ENCODE data around the gene VGLL4. TPM values are rescaled to one million over a fixed set of nuclear protein-coding genes. Genes with fewer than 3 reads are reported as not detected.

Gene VGLL4
- total RNA-seq, 1 experiment from 2014 or later: 66.5 TPM

GRCh38 chr3:11552289-11553264, 91.1 kb downstream of the VGLL4 start:
- no peak for DNase-seq (ENCODE audit: low read depth)

DNA sequence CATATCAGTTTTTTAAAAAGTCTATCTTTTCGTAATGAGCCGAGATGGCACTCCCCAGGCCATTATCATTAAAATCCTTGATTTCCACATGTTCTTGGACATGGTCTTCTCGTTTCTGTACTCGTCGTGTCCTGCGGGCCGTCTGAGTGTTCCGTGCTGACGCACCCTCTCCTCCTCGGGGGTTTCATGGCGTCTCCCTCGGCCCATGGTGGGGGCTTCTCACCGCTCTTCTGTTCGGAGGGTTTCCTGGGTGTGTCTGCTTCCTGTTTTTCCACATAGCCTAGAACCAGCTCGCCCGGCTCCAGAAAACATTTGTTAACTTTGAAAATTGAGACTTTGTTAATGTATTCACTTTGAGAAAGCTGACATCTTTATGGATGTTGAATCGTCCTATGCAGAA, 92.7 kb downstream of the VGLL4 start:
- DNase-seq (ENCODE audit: low read depth): no peak

- no peak for DNase-seq (ENCODE audit: low read depth)
Measured at GRCh38 chr3:11549580-11550140, 94.1 kb downstream of the VGLL4 start.

- DNase-seq (ENCODE audit: low read depth): peak; percentile 83
Measured at GRCh38 chr3:11548721-11549131, 95.0 kb downstream of the VGLL4 start.

GRCh38 chr3:11547498-11547897, 96.2 kb downstream of the VGLL4 start:
- DNase-seq (ENCODE audit: low read depth): no peak

GRCh38 chr3:11546657-11547302, 96.9 kb downstream of the VGLL4 start:
- DNase-seq (ENCODE audit: low read depth): no peak

- DNase-seq (ENCODE audit: low read depth): no peak
Measured at GRCh38 chr3:11545186-11545851, 98.4 kb downstream of the VGLL4 start.

GRCh38 chr3:11544412-11545181, 99.1 kb downstream of the VGLL4 start:
- DNase-seq (ENCODE audit: low read depth): peak; percentile 83

- no peak for DNase-seq (ENCODE audit: low read depth)
Measured at GRCh38 chr3:11543948-11544387, 99.7 kb downstream of the VGLL4 start.

- no peak for DNase-seq (ENCODE audit: low read depth)
Measured at GRCh38 chr3:11543141-11543947, 100.4 kb downstream of the VGLL4 start.

GRCh38 chr3:11542551-11542950, 101.2 kb downstream of the VGLL4 start:
- DNase-seq (ENCODE audit: low read depth): no peak

GRCh38 chr3:11541321-11542303, 102.1 kb downstream of the VGLL4 start:
- no peak for DNase-seq (ENCODE audit: low read depth)

GRCh38 chr3:11539677-11540076, 104.0 kb downstream of the VGLL4 start:
- DNase-seq (ENCODE audit: low read depth): no peak

- no peak for DNase-seq (ENCODE audit: low read depth)
Measured at GRCh38 chr3:11539218-11539617, 104.5 kb downstream of the VGLL4 start.

DNA sequence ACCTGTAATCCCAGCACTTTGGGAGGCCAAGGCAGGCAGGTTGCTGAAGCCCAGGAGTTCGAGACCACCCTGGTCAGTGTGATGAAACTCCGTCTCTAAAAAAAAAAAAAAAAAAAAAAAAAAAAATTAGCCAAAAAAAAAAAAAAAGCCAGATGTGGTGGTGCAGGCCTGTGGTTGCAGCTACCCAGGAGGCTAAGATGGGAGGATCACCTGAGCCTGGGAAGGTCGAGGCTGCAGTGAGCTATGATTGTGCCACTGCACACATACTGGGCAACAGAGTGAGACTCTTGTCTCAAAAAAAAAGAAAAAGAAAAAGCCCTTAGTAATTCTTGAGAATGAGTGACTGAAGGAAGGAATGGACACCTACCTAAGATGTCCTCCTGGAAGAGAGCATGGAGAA, 105.1 kb downstream of the VGLL4 start:
- no peak for DNase-seq (ENCODE audit: low read depth)

DNA sequence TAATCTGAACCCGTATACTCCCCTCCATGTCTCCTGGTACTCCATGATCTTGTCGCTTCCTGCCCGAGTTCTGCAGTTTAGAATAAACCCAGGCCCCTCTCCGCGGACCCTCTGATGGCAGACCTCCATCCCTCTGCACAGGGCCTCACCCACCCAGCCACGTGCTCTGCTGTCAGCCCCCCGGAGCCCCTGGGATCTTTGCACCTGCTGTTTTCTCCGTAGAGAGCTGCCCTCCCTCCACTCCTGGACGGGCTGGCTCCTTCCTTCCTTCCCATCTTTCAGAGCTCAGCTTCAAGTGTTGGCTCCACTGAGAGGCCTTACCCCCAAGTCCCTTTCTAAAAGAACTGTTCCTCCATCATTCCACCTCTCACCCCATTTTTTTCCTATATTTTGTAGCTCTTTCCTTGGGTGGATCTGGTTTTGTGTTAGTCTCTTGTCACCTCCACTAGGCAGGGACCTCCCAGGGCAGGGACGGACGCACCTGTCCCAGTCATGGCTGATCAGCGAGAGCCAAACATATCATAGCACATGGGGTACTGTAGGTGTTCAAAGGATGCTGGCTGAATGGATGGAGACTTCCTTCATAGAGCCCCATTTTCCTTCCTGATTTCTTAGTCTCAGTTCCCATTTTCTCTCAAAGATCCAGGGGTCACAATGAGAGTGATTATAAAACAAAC, 106.6 kb downstream of the VGLL4 start:
- DNase-seq (ENCODE audit: low read depth): no peak

DNA sequence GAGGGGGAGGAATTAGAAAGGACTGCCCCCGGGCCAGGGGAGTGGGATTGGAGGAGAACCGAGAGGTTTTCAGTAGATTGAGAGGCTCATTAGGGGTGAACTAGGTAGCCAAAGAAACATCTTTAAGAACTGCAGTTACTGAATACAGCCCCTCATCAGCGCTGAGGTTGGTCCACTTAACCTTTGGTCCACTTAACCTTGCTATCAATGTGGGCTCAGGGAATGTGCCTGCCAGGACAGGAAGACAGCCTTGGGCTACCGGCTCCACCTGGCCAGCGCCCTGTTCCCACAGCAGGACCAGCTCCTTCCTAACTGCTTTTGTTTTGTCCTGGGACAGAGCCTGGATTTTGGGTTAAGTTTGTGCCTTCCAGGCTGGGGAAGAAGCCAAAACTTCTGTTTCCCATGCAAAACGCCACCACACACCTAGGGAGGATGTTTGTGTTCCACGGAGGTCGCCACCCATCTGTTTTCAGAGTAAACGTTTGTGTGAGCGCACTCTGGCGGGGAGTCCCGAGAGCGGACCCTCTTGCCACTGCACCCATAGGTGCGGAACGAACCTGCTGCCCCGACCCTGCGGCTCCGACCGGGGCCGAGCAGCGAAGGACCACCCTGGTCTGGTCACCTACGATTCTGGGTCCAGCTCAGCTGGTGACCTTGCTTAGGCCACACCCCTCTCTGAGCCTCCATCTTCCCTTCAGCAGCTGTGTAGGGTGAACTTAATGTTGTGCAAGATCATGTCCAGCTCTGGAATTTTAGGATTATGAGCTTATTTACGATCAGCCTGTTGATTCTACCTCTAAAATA, 107.4 kb downstream of the VGLL4 start:
- DNase-seq (ENCODE audit: low read depth): no peak

Data from LHCN-M2 (cell line).